Progenitor cell of endocrine pancreas (in vitro differentiated cells): Measurements from ENCODE around the gene CPT1C. TPM values are rescaled to one million over a fixed set of nuclear protein-coding genes. Genes with fewer than 3 reads are reported as not detected.

Source experiments
- DNase-seq: peaks from one replicate; pipeline ENCODE4 v3.0.0; 2021; ENCODE audit warnings: low spot score; ENCODE audit not compliant: unreplicated experiment
- H3K27ac Mint-ChIP-seq: 2 replicates; pipeline ENCODE4 v1.8.0; 2021; ENCODE audit warnings: mild to moderate bottlenecking, moderate library complexity, mixed read lengths
- H3K27me3 Mint-ChIP-seq: 2 replicates; pipeline ENCODE4 v1.8.0; 2021; ENCODE audit warnings: mixed read lengths
- H3K36me3 Mint-ChIP-seq: 2 replicates; pipeline ENCODE4 v1.8.0; 2022; ENCODE audit warnings: mixed read lengths; ENCODE audit not compliant: insufficient read depth
- H3K4me1 Mint-ChIP-seq: 2 replicates; pipeline ENCODE4 v1.8.0; 2021; ENCODE audit warnings: low read depth, mixed read lengths
- H3K4me3 Mint-ChIP-seq: 2 replicates; pipeline ENCODE4 v1.8.0; 2021; ENCODE audit warnings: low read depth, mild to moderate bottlenecking, moderate library complexity, mixed read lengths
- H3K9me3 Mint-ChIP-seq: 2 replicates; pipeline ENCODE4 v1.8.0; 2021; ENCODE audit warnings: low read depth, mixed read lengths
- total RNA-seq: library from RNA; stranded (reverse); gene quantifications from 2 replicates; pipeline ENCODE4 v1.2.1, GENCODE V29; 2021
- TF ChIP-seq, protein P1 (sequence below): fragments of 200-600 bp; sonication (generic); IDR thresholded peaks from one replicate; pipeline ENCODE4 v1.5.0; 2021; ENCODE audit warnings: antibody characterized with exemption, mild to moderate bottlenecking; ENCODE audit not compliant: unreplicated experiment

The CPT1C gene
- total RNA-seq, 1 donor from 2014 or later: 49.9 TPM

DNA sequence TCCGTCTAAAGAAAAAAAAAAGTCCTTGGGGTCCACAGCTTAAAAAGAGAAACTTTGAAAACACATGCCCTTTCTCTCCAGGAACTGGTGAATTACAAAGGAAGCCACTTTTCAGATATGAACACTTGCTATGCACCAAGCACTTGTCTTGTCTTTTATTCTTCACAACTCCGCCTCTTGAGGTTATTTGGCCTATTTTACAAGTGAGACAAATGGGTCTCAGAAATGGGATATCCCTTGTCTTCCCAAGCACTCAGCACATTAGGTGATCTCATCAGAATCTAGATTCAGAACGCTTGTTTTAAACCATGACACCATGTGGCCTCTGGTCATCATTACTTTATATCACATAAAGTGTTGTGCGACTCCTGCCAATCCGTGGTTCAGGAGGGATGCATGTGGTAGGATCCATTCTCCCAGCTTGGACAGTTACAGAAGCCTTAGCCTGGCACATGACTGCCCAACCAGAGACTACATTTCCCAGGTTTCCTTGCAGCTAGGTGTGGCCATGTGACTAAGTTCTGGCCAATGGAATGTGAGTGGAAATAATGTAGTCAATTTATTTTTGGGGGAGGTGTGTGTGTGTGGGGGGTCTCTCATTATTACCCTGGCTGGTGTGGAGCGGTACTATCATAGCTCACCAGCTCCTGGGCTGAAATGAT is 58.3 kb downstream of the CPT1C start:
- DNase-seq: no peak
- peaks cover 7% of the 10 kb centered on the region for H3K27me3 Mint-ChIP-seq
- no peaks in the 10 kb centered on the region for H3K36me3 Mint-ChIP-seq
- TF ChIP-seq, protein P1, sequence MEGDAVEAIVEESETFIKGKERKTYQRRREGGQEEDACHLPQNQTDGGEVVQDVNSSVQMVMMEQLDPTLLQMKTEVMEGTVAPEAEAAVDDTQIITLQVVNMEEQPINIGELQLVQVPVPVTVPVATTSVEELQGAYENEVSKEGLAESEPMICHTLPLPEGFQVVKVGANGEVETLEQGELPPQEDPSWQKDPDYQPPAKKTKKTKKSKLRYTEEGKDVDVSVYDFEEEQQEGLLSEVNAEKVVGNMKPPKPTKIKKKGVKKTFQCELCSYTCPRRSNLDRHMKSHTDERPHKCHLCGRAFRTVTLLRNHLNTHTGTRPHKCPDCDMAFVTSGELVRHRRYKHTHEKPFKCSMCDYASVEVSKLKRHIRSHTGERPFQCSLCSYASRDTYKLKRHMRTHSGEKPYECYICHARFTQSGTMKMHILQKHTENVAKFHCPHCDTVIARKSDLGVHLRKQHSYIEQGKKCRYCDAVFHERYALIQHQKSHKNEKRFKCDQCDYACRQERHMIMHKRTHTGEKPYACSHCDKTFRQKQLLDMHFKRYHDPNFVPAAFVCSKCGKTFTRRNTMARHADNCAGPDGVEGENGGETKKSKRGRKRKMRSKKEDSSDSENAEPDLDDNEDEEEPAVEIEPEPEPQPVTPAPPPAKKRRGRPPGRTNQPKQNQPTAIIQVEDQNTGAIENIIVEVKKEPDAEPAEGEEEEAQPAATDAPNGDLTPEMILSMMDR: no peak
- H3K4me1 Mint-ChIP-seq: no peaks in the 10 kb centered on the region
- H3K27ac Mint-ChIP-seq: no peak overlapping the region
- no peaks in the 10 kb centered on the region for H3K9me3 Mint-ChIP-seq
- no peak overlapping the region for H3K4me3 Mint-ChIP-seq

DNA sequence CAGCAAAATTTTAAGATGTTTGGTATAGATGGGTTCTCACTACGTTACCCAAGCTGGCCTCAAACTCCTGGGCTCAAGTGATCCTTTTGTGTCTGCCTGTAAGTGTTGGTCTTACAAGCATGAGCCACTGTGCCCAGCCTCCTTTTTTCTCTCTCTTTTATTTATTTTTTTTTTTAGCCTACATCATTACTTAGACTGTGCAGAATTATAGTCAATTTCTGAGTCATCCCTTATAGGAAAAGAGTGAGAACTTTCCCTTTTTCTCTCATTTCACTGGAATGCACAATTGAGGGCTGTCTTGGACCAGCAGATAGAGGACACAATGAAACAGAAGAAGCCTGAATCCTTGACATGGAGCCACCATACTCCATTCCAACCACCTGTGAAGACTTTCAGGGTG is 58.9 kb downstream of the CPT1C start:
- no peaks in the 10 kb centered on the region for H3K36me3 Mint-ChIP-seq
- no peaks in the 10 kb centered on the region for H3K4me1 Mint-ChIP-seq
- TF ChIP-seq, protein P1: no peak
- no peak for DNase-seq
- H3K4me3 Mint-ChIP-seq: no peak overlapping the region
- H3K9me3 Mint-ChIP-seq: no peaks in the 10 kb centered on the region
- no peak overlapping the region for H3K27ac Mint-ChIP-seq
- peaks cover 7% of the 10 kb centered on the region for H3K27me3 Mint-ChIP-seq

DNA sequence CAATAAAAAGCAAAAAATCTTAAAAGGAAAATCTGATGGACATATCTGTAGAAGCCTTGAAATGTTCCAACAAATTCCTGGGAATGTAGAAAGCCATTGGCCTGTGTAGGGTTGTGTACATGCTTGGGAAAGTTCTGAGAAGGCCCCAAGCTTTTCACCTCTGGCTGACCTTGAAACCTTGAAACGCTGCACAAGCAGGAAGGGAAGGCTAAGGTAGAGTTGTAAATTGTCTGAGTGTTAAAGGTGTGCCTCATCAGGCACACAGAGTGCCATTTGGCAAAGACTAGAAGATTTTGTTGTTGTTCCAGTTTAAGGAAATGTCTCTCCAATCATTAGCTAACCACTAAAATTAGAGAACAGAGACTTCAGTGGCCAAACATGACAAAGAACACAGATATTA is 61.8 kb downstream of the CPT1C start:
- no peaks in the 10 kb centered on the region for H3K4me1 Mint-ChIP-seq

DNA sequence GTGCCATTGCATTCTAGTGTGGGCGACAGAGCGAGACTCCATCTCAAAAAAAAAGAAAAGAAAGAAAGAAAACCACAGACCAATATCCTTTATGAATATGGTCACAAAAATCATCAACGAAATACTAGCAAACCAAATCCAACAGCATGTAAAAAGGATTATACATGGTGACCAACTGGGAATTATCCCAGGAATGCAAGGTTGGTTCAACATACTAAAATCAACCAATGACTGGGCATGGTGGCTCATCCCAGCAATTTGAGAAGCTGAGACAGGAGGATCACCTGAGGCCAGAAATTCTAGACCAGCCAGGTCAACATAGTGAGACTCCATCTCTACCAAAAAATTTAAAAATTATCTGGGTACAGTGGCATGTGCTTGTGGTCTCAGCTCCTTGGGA is 65.0 kb downstream of the CPT1C start:
- Mint-ChIP-seq H3K4me1 (no peaks in the 10 kb centered on the region), H3K36me3 (no peaks in the 10 kb centered on the region), H3K9me3 (no peaks in the 10 kb centered on the region), H3K27me3 (peaks cover 12% of the 10 kb centered on the region), H3K27ac (no peak overlapping the region), H3K4me3 (no peak overlapping the region)
- DNase-seq: no peak
- TF ChIP-seq, protein P1: no peak

More for the DNA sequence above, 61.8 kb downstream of the CPT1C start:
- Mint-ChIP-seq H3K9me3 (no peaks in the 10 kb centered on the region), H3K36me3 (no peaks in the 10 kb centered on the region), H3K27me3 (peaks cover 4% of the 10 kb centered on the region), H3K4me3 (no peak overlapping the region), H3K27ac (no peak overlapping the region)
- DNase-seq: no peak
- TF ChIP-seq, protein P1: no peak

DNA sequence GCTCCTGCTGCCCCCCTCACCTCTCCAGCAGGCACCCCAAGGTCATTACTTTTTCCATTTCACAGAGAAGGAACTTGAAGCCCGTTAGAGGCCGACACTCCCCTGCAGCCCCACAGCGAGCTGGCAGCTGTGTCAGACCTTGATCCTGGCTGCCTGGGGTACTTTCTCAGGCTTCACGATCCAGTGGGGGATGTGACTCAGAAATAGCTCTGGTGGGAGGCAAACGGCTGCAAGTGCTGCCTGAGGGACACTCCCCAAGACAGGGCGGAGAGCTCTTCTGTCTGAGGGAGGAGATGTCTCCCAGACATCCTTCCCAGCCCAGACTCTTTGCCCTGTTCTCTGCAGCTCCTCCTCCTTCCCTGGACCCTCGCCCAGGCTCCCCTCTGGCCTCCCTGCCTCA is 67.4 kb downstream of the CPT1C start:
- H3K27me3 Mint-ChIP-seq: peaks cover 12% of the 10 kb centered on the region
- H3K9me3 Mint-ChIP-seq: no peaks in the 10 kb centered on the region
- DNase-seq: no peak
- H3K36me3 Mint-ChIP-seq: no peaks in the 10 kb centered on the region
- H3K4me3 Mint-ChIP-seq: no peak overlapping the region
- H3K4me1 Mint-ChIP-seq: peaks cover 4% of the 10 kb centered on the region
- peak overlapping the region; percentile 24 for H3K27ac Mint-ChIP-seq
- TF ChIP-seq, protein P1: no peak
